Neural progenitor cell (in vitro differentiated cells): ENCODE data around the gene HAUS8. TPM values are rescaled to one million over a fixed set of nuclear protein-coding genes. Genes with fewer than 3 reads are reported as not detected.

ENCODE experiments used
- DNase-seq: peaks from one replicate; pipeline ENCODE4 v3.0.0-alpha.2; 2016; ENCODE audit warnings: low spot score
- H2AFZ ChIP-seq: fragments of 200-600 bp; sonication (generic); replicated peaks from 2 replicates; pipeline ENCODE4 v1.6.1; 2016; ENCODE audit warnings: antibody characterized with exemption
- H3F3A ChIP-seq: fragments of 200-600 bp; sonication (generic); 2 replicates; pipeline ENCODE4 v1.6.1; 2016; ENCODE audit warnings: antibody characterized with exemption, low read depth
- H3K27ac ChIP-seq: fragments of 200-600 bp; sonication (generic); 2 replicates; pipeline ENCODE4 v1.5.1; 2016; ENCODE audit warnings: mild to moderate bottlenecking
- H3K27me3 ChIP-seq: fragments of 200-600 bp; sonication (generic); 2 replicates; pipeline ENCODE4 v1.6.1; 2016; ENCODE audit warnings: mild to moderate bottlenecking, moderate library complexity
- H3K36me3 ChIP-seq: fragments of 200-600 bp; sonication (generic); 2 replicates; pipeline ENCODE4 v1.5.1; 2016
- H3K4me1 ChIP-seq: fragments of 200-600 bp; sonication (generic); 2 replicates; pipeline ENCODE4 v1.6.1; 2016; ENCODE audit warnings: mixed run types
- H3K4me2 ChIP-seq: fragments of 200-600 bp; sonication (generic); 2 replicates; pipeline ENCODE4 v1.6.1; 2016
- H3K4me3 ChIP-seq: fragments of 200-600 bp; sonication (generic); 2 replicates; pipeline ENCODE4 v1.5.1; 2016
- H3K79me2 ChIP-seq: fragments of 200-600 bp; sonication (generic); 2 replicates; pipeline ENCODE4 v1.6.1; 2016; ENCODE audit warnings: low read depth
- H3K9ac ChIP-seq: fragments of 200-600 bp; sonication (generic); 2 replicates; pipeline ENCODE4 v1.6.1; 2016
- H3K9me3 ChIP-seq: fragments of 200-600 bp; sonication (generic); 2 replicates; pipeline ENCODE4 v1.5.1; 2016; ENCODE audit warnings: low read depth
- H4K20me1 ChIP-seq: fragments of 200-600 bp; sonication (generic); 2 replicates; pipeline ENCODE4 v1.6.1; 2016; ENCODE audit warnings: low read depth
- H3K27ac Mint-ChIP-seq: 3 replicates; pipeline ENCODE4 v1.8.0; 2021; ENCODE audit warnings: mixed read lengths
- H3K27me3 Mint-ChIP-seq: 2 replicates; pipeline ENCODE4 v1.8.0; 2022; ENCODE audit warnings: low read depth, mild to moderate bottlenecking, inconsistent platforms, moderate library complexity, mixed read lengths; ENCODE audit not compliant: insufficient read depth
- H3K36me3 Mint-ChIP-seq: 3 replicates; pipeline ENCODE4 v1.8.0; 2021; ENCODE audit warnings: mixed read lengths
- H3K4me1 Mint-ChIP-seq: 3 replicates; pipeline ENCODE4 v1.8.0; 2021; ENCODE audit warnings: mixed read lengths
- H3K4me3 Mint-ChIP-seq: 3 replicates; pipeline ENCODE4 v1.8.0; 2021; ENCODE audit warnings: mild to moderate bottlenecking, moderate library complexity, mixed read lengths
- H3K9me3 Mint-ChIP-seq: 3 replicates; pipeline ENCODE4 v1.8.0; 2020; ENCODE audit warnings: mixed read lengths
- CTCF ChIP-seq: fragments of 200-600 bp; sonication (generic); IDR thresholded peaks from 2 replicates; pipeline ENCODE4 v1.5.1; 2017; ENCODE audit warnings: antibody characterized with exemption, mild to moderate bottlenecking
- EZH2 ChIP-seq: fragments of 200-600 bp; sonication (generic); IDR thresholded peaks from 2 replicates; pipeline ENCODE4 v1.6.1; 2017; ENCODE audit warnings: antibody characterized with exemption, mild to moderate bottlenecking, moderate library complexity
- EZH2phosphoT487 ChIP-seq: fragments of 200-600 bp; sonication (generic); IDR thresholded peaks from 2 replicates; pipeline ENCODE4 v1.6.1; 2017; ENCODE audit warnings: antibody characterized with exemption
- total RNA-seq: library from RNA; depleted of rRNA; stranded (reverse); fragments of >200 nt; gene quantifications from 2 replicates; pipeline ENCODE4 v1.2.3, GENCODE V29; 2015; ENCODE audit warnings: low replicate concordance

Gene HAUS8
- total RNA-seq, 1 donor from 2014 or later, result 15.6 TPM

GRCh38 chr19:17076543-17076991 is 1.3 kb upstream of the HAUS8 start:
- H4K20me1 ChIP-seq, result peaks cover 74% of the 10 kb centered on the region
- H3K4me1 Mint-ChIP-seq, result peaks cover 48% of the 10 kb centered on the region
- peaks cover 11% of the 10 kb centered on the region for H3K36me3 Mint-ChIP-seq

GRCh38 chr19:17075864-17076542 is 751 bp upstream of the HAUS8 start:
- peaks cover 26% of the 10 kb centered on the region for H3K4me1 ChIP-seq
- H3K27me3 ChIP-seq, result peaks cover 8% of the 10 kb centered on the region
- DNase-seq, result peak; percentile 56
- H3K4me2 ChIP-seq, result peak overlapping the region; percentile 79
- H3K9me3 ChIP-seq, result no peaks in the 10 kb centered on the region
- H3F3A ChIP-seq, result peaks cover 17% of the 10 kb centered on the region
- Mint-ChIP-seq H3K4me1 (peaks cover 50% of the 10 kb centered on the region), H3K36me3 (peaks cover 11% of the 10 kb centered on the region), H3K4me3 (peak overlapping the region; percentile 98), H3K27ac (peak overlapping the region; percentile 73), H3K9me3 (no peaks in the 10 kb centered on the region), H3K27me3 (peaks cover 6% of the 10 kb centered on the region)
- H4K20me1 ChIP-seq, result peaks cover 71% of the 10 kb centered on the region
- peaks cover 69% of the 10 kb centered on the region for H3K79me2 ChIP-seq
- H3K27ac ChIP-seq, result no peak overlapping the region
- peak overlapping the region; percentile 42 for H2AFZ ChIP-seq
- TF ChIP-seq EZH2phosphoT487 (no peak), CTCF (no peak), EZH2 (no peak)
- no peaks in the 10 kb centered on the region for H3K36me3 ChIP-seq
- H3K9ac ChIP-seq, result peak overlapping the region; percentile 45
- H3K4me3 ChIP-seq, result peak overlapping the region; percentile 65

More at GRCh38 chr19:17076543-17076991, 1.3 kb upstream of the HAUS8 start:
- H3K27ac Mint-ChIP-seq, result peak overlapping the region; percentile 69
- no peaks in the 10 kb centered on the region for H3K9me3 ChIP-seq
- no peaks in the 10 kb centered on the region for H3K36me3 ChIP-seq
- no peak overlapping the region for H2AFZ ChIP-seq
- H3K4me2 ChIP-seq, result peak overlapping the region; percentile 79
- no peak overlapping the region for H3K9ac ChIP-seq
- H3K27me3 Mint-ChIP-seq, result peaks cover 6% of the 10 kb centered on the region
- H3K4me3 ChIP-seq, result peak overlapping the region; percentile 65
- H3K9me3 Mint-ChIP-seq, result no peaks in the 10 kb centered on the region
- peak; percentile 29 for DNase-seq
- peaks cover 17% of the 10 kb centered on the region for H3F3A ChIP-seq
- H3K4me3 Mint-ChIP-seq, result peak overlapping the region; percentile 98
- peaks cover 26% of the 10 kb centered on the region for H3K4me1 ChIP-seq
- H3K27ac ChIP-seq, result no peak overlapping the region
- TF ChIP-seq EZH2, result no peak
- no peak for TF ChIP-seq EZH2phosphoT487
- no peak for TF ChIP-seq CTCF
- H3K79me2 ChIP-seq, result peaks cover 72% of the 10 kb centered on the region
- H3K27me3 ChIP-seq, result peaks cover 8% of the 10 kb centered on the region

DNA sequence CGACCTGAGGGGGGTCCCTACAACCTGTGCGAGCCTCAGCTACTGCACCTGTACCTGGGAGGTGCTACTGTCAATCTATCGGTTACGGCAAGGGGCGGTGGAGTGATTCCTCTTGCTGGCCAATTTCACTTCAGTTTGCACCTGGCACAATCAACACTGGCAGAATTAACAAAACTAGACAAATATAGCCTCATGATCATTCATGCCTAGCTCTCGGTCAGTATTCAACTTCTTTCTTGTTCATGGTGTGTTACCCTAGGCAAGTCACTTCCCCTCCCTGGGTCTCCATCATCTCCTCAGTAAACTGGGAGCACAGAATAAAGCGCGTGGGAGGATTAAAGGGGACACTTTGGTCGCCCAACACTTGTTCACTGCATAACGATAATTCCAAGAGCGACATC is 618 bp downstream of the HAUS8 start:
- peaks cover 9% of the 10 kb centered on the region for H3F3A ChIP-seq
- H3K27ac ChIP-seq, result no peak overlapping the region
- H3K4me1 ChIP-seq, result peaks cover 21% of the 10 kb centered on the region
- H3K4me3 ChIP-seq, result peak overlapping the region; percentile 64
- no peak for DNase-seq
- TF ChIP-seq EZH2, result no peak
- TF ChIP-seq CTCF, result no peak
- no peak for TF ChIP-seq EZH2phosphoT487
- H3K9me3 ChIP-seq, result no peaks in the 10 kb centered on the region
- peaks cover 71% of the 10 kb centered on the region for H4K20me1 ChIP-seq
- peaks cover 59% of the 10 kb centered on the region for H3K79me2 ChIP-seq
- peaks cover 14% of the 10 kb centered on the region for H3K36me3 Mint-ChIP-seq
- H3K4me2 ChIP-seq, result peak overlapping the region; percentile 93
- H3K9me3 Mint-ChIP-seq, result no peaks in the 10 kb centered on the region
- peaks cover 6% of the 10 kb centered on the region for H3K27me3 Mint-ChIP-seq
- peak overlapping the region; percentile 67 for H3K9ac ChIP-seq
- peaks cover 54% of the 10 kb centered on the region for H3K4me1 Mint-ChIP-seq
- H3K27ac Mint-ChIP-seq, result peak overlapping the region; percentile 91
- H3K27me3 ChIP-seq, result peaks cover 8% of the 10 kb centered on the region
- no peaks in the 10 kb centered on the region for H3K36me3 ChIP-seq
- H2AFZ ChIP-seq, result peak overlapping the region; percentile 37
- H3K4me3 Mint-ChIP-seq, result peak overlapping the region; percentile 99
